ENCODE measurements around the gene RFWD3.

DNA sequence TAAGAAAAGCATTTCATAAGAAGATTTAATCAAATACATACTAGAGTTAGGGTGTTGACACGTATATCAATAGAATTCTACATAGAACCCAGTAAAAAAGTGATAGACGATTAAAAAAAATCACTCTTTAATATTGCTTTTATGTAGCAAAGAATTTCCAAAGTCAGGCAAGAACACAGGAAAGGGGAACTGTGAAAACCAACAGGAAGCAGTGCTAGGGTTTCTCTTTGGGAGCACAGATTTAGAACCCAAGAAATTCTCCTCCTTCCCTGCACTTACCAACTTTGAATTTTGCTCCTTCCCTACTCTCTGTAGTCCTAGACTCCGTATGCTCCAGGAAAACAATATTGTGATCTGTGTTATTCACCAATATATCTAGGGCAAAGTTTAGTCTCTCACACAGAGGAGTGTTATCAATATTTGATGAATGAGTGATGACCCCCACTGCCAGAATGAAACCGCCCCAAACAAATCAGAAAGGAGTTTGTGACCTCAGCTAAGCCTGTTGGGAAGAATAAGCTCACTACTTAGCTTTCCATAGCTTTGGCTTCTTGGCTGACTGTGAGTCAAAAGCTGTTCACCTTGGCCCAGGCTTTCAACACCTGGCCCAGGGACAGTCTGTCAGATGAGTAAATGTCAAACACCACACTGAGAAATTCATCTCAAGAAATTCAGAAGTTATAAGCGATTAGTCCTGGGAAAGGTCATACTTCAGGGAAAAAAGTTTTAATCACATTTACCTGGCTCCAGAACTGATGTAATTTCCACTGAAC lies 8.6 kb downstream of the RFWD3 start:
- TF ChIP-seq, protein P1, sequence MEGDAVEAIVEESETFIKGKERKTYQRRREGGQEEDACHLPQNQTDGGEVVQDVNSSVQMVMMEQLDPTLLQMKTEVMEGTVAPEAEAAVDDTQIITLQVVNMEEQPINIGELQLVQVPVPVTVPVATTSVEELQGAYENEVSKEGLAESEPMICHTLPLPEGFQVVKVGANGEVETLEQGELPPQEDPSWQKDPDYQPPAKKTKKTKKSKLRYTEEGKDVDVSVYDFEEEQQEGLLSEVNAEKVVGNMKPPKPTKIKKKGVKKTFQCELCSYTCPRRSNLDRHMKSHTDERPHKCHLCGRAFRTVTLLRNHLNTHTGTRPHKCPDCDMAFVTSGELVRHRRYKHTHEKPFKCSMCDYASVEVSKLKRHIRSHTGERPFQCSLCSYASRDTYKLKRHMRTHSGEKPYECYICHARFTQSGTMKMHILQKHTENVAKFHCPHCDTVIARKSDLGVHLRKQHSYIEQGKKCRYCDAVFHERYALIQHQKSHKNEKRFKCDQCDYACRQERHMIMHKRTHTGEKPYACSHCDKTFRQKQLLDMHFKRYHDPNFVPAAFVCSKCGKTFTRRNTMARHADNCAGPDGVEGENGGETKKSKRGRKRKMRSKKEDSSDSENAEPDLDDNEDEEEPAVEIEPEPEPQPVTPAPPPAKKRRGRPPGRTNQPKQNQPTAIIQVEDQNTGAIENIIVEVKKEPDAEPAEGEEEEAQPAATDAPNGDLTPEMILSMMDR (conservative IDR thresholded peaks at IDR 0.05; ENCODE audit: low read depth, low read length) = no peak
- TF ChIP-seq EZH2 (IDR thresholded peaks at IDR 0.05; ENCODE audit: borderline replicate concordance, low read depth, low read length, poor library complexity, severe bottlenecking) = no peak

All from A673 (cell line).